Parathyroid adenoma (tissue), 2 donors: ENCODE measurements around the gene RIMS1.

Experiments
- H2AFZ ChIP-seq: fragments of 300-600 bp; sonication (generic); one replicate; pipeline ENCODE4 v1.7.0; 2017; ENCODE audit warnings: antibody characterized with exemption, mild to moderate bottlenecking
- H3K27ac ChIP-seq: fragments of 300-600 bp; sonication (generic); one replicate; pipeline ENCODE4 v1.7.0; 2017
- H3K27me3 ChIP-seq: fragments of 300-600 bp; sonication (generic); one replicate; pipeline ENCODE4 v1.7.0; 2017; ENCODE audit warnings: low read length; ENCODE audit not compliant: control insufficient read depth, insufficient read depth
- H3K36me3 ChIP-seq: fragments of 300-600 bp; sonication (generic); one replicate; pipeline ENCODE4 v1.7.0; 2017; ENCODE audit warnings: low read length; ENCODE audit not compliant: control insufficient read depth, insufficient read depth
- H3K4me1 ChIP-seq: fragments of 300-600 bp; sonication (generic); one replicate; pipeline ENCODE4 v1.7.0; 2017; ENCODE audit warnings: control low read depth
- H3K4me2 ChIP-seq: fragments of 300-600 bp; sonication (generic); one replicate; pipeline ENCODE4 v1.7.0; 2017; ENCODE audit warnings: low read length
- H3K4me3 ChIP-seq: fragments of 300-600 bp; sonication (generic); one replicate; pipeline ENCODE4 v1.7.0; 2017; ENCODE audit warnings: low read depth, low read length
- H3K79me2 ChIP-seq: fragments of 300-600 bp; sonication (generic); one replicate; pipeline ENCODE4 v1.7.0; 2017; ENCODE audit warnings: control low read depth
- H3K9ac ChIP-seq: fragments of 300-600 bp; sonication (generic); one replicate; pipeline ENCODE4 v1.7.0; 2017; ENCODE audit warnings: mild to moderate bottlenecking
- H3K9me3 ChIP-seq: fragments of 300-600 bp; sonication (generic); one replicate; pipeline ENCODE4 v1.7.0; 2017; ENCODE audit warnings: low read length; ENCODE audit not compliant: control insufficient read depth
- CTCF ChIP-seq: fragments of 300-600 bp; sonication (generic); IDR thresholded peaks from one replicate; pipeline ENCODE4 v1.7.0; 2017; ENCODE audit warnings: antibody characterized with exemption, mild to moderate bottlenecking
- donor health status: primary hyperparathyroidism.

RIMS1 gene

GRCh38 chr6:72219536-72219935 is 333.2 kb downstream of the RIMS1 start:
- H2AFZ ChIP-seq, result peak overlapping the region; percentile 73
- H3K4me1 ChIP-seq, result peaks cover 27% of the 10 kb centered on the region
- no peaks in the 10 kb centered on the region for H3K9me3 ChIP-seq
- H3K79me2 ChIP-seq, result peaks cover 2% of the 10 kb centered on the region
- no peaks in the 10 kb centered on the region for H3K36me3 ChIP-seq
- TF ChIP-seq CTCF, result no peak
- no peak overlapping the region for H3K4me3 ChIP-seq
- H3K4me2 ChIP-seq, result no peak overlapping the region
- no peaks in the 10 kb centered on the region for H3K27me3 ChIP-seq
- peak overlapping the region; percentile 95 for H3K27ac ChIP-seq
- no peak overlapping the region for H3K9ac ChIP-seq

GRCh38 chr6:72238021-72238420 is 351.7 kb downstream of the RIMS1 start:
- Histone ChIP-seq H2AFZ (no peak overlapping the region), H3K9ac (no peak overlapping the region), H3K27ac (no peak overlapping the region), H3K27me3 (no peaks in the 10 kb centered on the region), H3K9me3 (no peaks in the 10 kb centered on the region), H3K4me3 (no peak overlapping the region), H3K4me1 (no peaks in the 10 kb centered on the region), H3K36me3 (no peaks in the 10 kb centered on the region), H3K4me2 (no peak overlapping the region), H3K79me2 (no peaks in the 10 kb centered on the region)
- no peak for TF ChIP-seq CTCF

- Histone ChIP-seq H3K27me3 (no peaks in the 10 kb centered on the region), H3K4me2 (no peak overlapping the region), H3K4me3 (no peak overlapping the region), H3K27ac (no peak overlapping the region), H3K9me3 (no peaks in the 10 kb centered on the region), H3K9ac (no peak overlapping the region), H3K36me3 (no peaks in the 10 kb centered on the region), H3K79me2 (no peaks in the 10 kb centered on the region), H2AFZ (no peak overlapping the region), H3K4me1 (no peaks in the 10 kb centered on the region)
- TF ChIP-seq CTCF, result no peak
Observed at GRCh38 chr6:72238900-72239299, 352.6 kb downstream of the RIMS1 start.

- Histone ChIP-seq H3K27me3 (no peaks in the 10 kb centered on the region), H3K27ac (no peak overlapping the region), H2AFZ (no peak overlapping the region), H3K79me2 (no peaks in the 10 kb centered on the region), H3K9me3 (no peaks in the 10 kb centered on the region), H3K4me1 (no peaks in the 10 kb centered on the region), H3K36me3 (no peaks in the 10 kb centered on the region), H3K4me2 (no peak overlapping the region), H3K9ac (no peak overlapping the region), H3K4me3 (no peak overlapping the region)
- no peak for TF ChIP-seq CTCF
Observed at GRCh38 chr6:72245565-72245964, 359.2 kb downstream of the RIMS1 start.

- Histone ChIP-seq H3K27ac (no peak overlapping the region), H3K36me3 (no peaks in the 10 kb centered on the region), H3K4me3 (no peak overlapping the region), H3K9me3 (no peaks in the 10 kb centered on the region), H3K4me1 (no peaks in the 10 kb centered on the region), H2AFZ (no peak overlapping the region), H3K27me3 (no peaks in the 10 kb centered on the region), H3K9ac (no peak overlapping the region), H3K4me2 (no peak overlapping the region), H3K79me2 (no peaks in the 10 kb centered on the region)
- TF ChIP-seq CTCF, result peak; percentile 47
Observed at GRCh38 chr6:72246926-72247325, 360.6 kb downstream of the RIMS1 start.
